K562 (cell line): ENCODE results near the gene POLDIP3. TPM values are rescaled to one million over a fixed set of nuclear protein-coding genes. Genes with fewer than 3 reads are reported as not detected.

Experiments used
- CSDE1 ChIP-seq, 2 experiments: fragments of 450-650 bp; IDR thresholded peaks; 2 replicates each; pipeline ENCODE4 v1.6.1; 2016; ENCODE audit warnings: mild to moderate bottlenecking in 1 of 2
- DIDO1 ChIP-seq: fragments of 450-650 bp; IDR thresholded peaks from 2 replicates; pipeline ENCODE4 v1.6.1; 2016; ENCODE audit warnings: low read depth, missing biosample characterization, missing genetic modification characterization
- ETS1 ChIP-seq: conservative IDR thresholded peaks from 2 replicates; pipeline ENCODE4 v1.6.1; 2011; ENCODE audit warnings: low read depth, mild to moderate bottlenecking, low read length; ENCODE audit not compliant: control insufficient read depth
- FOXA1 ChIP-seq: fragments of 450-650 bp; IDR thresholded peaks from 2 replicates; pipeline ENCODE4 v1.6.1; 2016; ENCODE audit warnings: mild to moderate bottlenecking, borderline replicate concordance
- HDGF ChIP-seq: fragments of 450-650 bp; IDR thresholded peaks from 2 replicates; pipeline ENCODE4 v1.6.1; 2016
- HIVEP1 ChIP-seq: fragments of 250-450 bp; sonication (Bioruptor Pico); IDR thresholded peaks from 2 replicates; pipeline ENCODE4 v1.4.0; 2020; ENCODE audit warnings: mild to moderate bottlenecking
- MAX ChIP-seq: sonication (generic); formaldehyde crosslinking; IDR thresholded peaks from 2 replicates; pipeline ENCODE4 v1.9.0; 2022; ENCODE audit warnings: mild to moderate bottlenecking, missing genetic modification reagents
- MBD2 ChIP-seq: sonication (generic); IDR thresholded peaks from 2 replicates; pipeline ENCODE4 v1.6.1; 2016; ENCODE audit warnings: low read depth, borderline replicate concordance
- MIER1 ChIP-seq: fragments of 450-650 bp; IDR thresholded peaks from 2 replicates; pipeline ENCODE4 v1.6.1; 2016; ENCODE audit warnings: antibody characterized with exemption, mild to moderate bottlenecking, low read depth
- MNT ChIP-seq, 2 experiments: fragments of 450-650 bp; conservative IDR thresholded peaks; 2 replicates each; pipeline ENCODE4 v1.6.1; 2017; ENCODE audit warnings: mild to moderate bottlenecking in 2 of 2, moderate library complexity in 2 of 2
- MTA2 ChIP-seq: fragments of 450-650 bp; IDR thresholded peaks from 2 replicates; pipeline ENCODE4 v1.6.1; 2016; ENCODE audit warnings: low read depth
- RNF2 ChIP-seq: sonication (generic); IDR thresholded peaks from 2 replicates; pipeline ENCODE4 v1.6.1; 2016
- SAP30 ChIP-seq: fragments of 200-600 bp; sonication (generic); IDR thresholded peaks from 2 replicates; pipeline ENCODE4 v1.6.1; 2012; ENCODE audit warnings: borderline replicate concordance, low read depth, mild to moderate bottlenecking, moderate library complexity, low read length, control low read depth, inconsistent platforms; ENCODE audit not compliant: insufficient read depth, poor library complexity, severe bottlenecking
- SMARCA5 ChIP-seq: fragments of 450-650 bp; IDR thresholded peaks from 2 replicates; pipeline ENCODE4 v1.6.1; 2016
- TAF1 ChIP-seq: IDR thresholded peaks from 2 replicates; pipeline ENCODE4 v1.6.1; 2011; ENCODE audit warnings: mild to moderate bottlenecking, low read length, moderate library complexity; ENCODE audit not compliant: insufficient read depth, control insufficient read depth, severe bottlenecking; ENCODE audit errors: extremely low read depth
- TEAD4 ChIP-seq, 2 experiments: sonication (generic) in 1 of 2; formaldehyde crosslinking in 1 of 2; IDR thresholded peaks; 2 replicates each; pipeline versions ENCODE4 v1.6.1 to v1.8.0; 2012 to 2022; ENCODE audit warnings: borderline replicate concordance in 1 of 2, inconsistent platforms in 1 of 2, low read length in 1 of 2, mild to moderate bottlenecking in 1 of 2, missing genetic modification reagents in 1 of 2
- TSC22D4 ChIP-seq: fragments of 450-650 bp; IDR thresholded peaks from 2 replicates; pipeline ENCODE4 v1.6.1; 2016; ENCODE audit warnings: missing genetic modification characterization, missing biosample characterization, control low read depth
- UBTF ChIP-seq, 2 experiments: IDR thresholded peaks; 2 replicates each; pipeline ENCODE4 v1.6.1; 2012; ENCODE audit warnings: improper control_type of control experiment in 2 of 2, low read depth in 2 of 2, low read length in 2 of 2, borderline replicate concordance in 1 of 2
- USF1 ChIP-seq: sonication (generic); formaldehyde crosslinking; IDR thresholded peaks from 2 replicates; pipeline ENCODE4 v1.9.0; 2022; ENCODE audit warnings: mild to moderate bottlenecking, missing genetic modification reagents
- ZNF133 ChIP-seq: fragments of 250-450 bp; sonication (Bioruptor Pico); IDR thresholded peaks from 2 replicates; pipeline ENCODE4 v1.4.0; 2020; ENCODE audit warnings: mild to moderate bottlenecking
- ZNF444 ChIP-seq: fragments of 250-450 bp; sonication (Bioruptor Pico); IDR thresholded peaks from 2 replicates; pipeline ENCODE4 v1.4.0; 2020; ENCODE audit warnings: mild to moderate bottlenecking, moderate library complexity
- ZNF766 ChIP-seq: fragments of 200-800 bp; sonication (Bioruptor generic); conservative IDR thresholded peaks from 2 replicates; pipeline ENCODE4 v1.6.1; 2016; ENCODE audit warnings: missing genetic modification characterization, missing compliant biosample characterization
- polyA plus RNA-seq, 8 experiments: library from polyadenylated mRNA; depleted of rRNA in 4 of 8; stranded (reverse) in 5 of 8; unstranded in 3 of 8; fragments of >200 nt; fragmentation: Nextera tagmentation in 2 of 8; fragmentation: Illumina TruSeq in 1 of 8; extraction: Ambion mirVana in 2 of 8; extraction: Trizol in 1 of 8; gene quantifications; 2 replicates each; pipeline versions ENCODE4 v1.2.1 to v1.2.3, GENCODE V29; 2011 to 2014; ENCODE audit warnings: inconsistent platforms in 1 of 8, missing spikeins in 1 of 8
- total RNA-seq, 7 experiments: library from RNA; depleted of rRNA in 6 of 7; stranded (reverse); fragments of >200 nt in 6 of 7; fragmentation: Illumina TruSeq in 2 of 7; extraction: Trizol in 2 of 7; gene quantifications; 2 replicates each; pipeline versions ENCODE4 v1.2.1 to v1.2.3, GENCODE V29; 2011 to 2021; ENCODE audit warnings: low replicate concordance in 1 of 7

The POLDIP3 gene
- total and polyA plus RNA-seq, 9 of the 15 experiments (the other 6 are each of a cell fraction or from before 2014, with no cell fraction given), result 14.3 to 53.0 (median 26.3) TPM

GRCh38 chr22:42614312-42615091 is at the start of gene POLDIP3 (continued):
- TF ChIP-seq ETS1 (peak; percentile 34; the same call in 1 of the 2 replicates), USF1 (CRISPR knock-in tag) (no peak), SMARCA5 (no peak), RNF2 (no peak), UBTF (IDR thresholded peaks at IDR 0.05; ENCODE audit: borderline replicate concordance in 1 of 2, low read depth in 2 of 2, low read length in 2 of 2) (no peak), HIVEP1 (CRISPR knock-in tag) (no peak), MIER1 (no peak), TEAD4 (IDR thresholded peaks at IDR 0.05; ENCODE audit: low read length) (no peak), TEAD4 (CRISPR knock-in tag; IDR thresholded peaks at IDR 0.05; ENCODE audit: borderline replicate concordance) (no peak), ZNF133 (no peak), MTA2 (no peak), MBD2 (no peak), HDGF (no peak), ZNF766 (CRISPR knock-in tag) (no peak), TAF1 (peak; percentile 79), TSC22D4 (tag) (no peak), CSDE1 (IDR thresholded peaks at IDR 0.05) (no peak), DIDO1 (tag) (peak; percentile 63; the same call in 1 of the 2 replicates), ZNF444 (no peak), SAP30 (peak; percentile 0), MAX (CRISPR knock-in tag) (peak; percentile 14; the same call in 1 of the 2 replicates), MNT (conservative IDR thresholded peaks at IDR 0.05) (peak; percentile 3 to 15; a peak in 2 of 4 replicates), FOXA1 (no peak)
